Measurements from ENCODE around the gene FAT4. TPM values are rescaled to one million over a fixed set of nuclear protein-coding genes. Genes with fewer than 3 reads are reported as not detected.

The FAT4 gene
- total and polyA plus RNA-seq, 2 of the 8 experiments (the other 6 are each of a cell fraction or from before 2014, with no cell fraction given) = 1.3 to 5.3 TPM

DNA sequence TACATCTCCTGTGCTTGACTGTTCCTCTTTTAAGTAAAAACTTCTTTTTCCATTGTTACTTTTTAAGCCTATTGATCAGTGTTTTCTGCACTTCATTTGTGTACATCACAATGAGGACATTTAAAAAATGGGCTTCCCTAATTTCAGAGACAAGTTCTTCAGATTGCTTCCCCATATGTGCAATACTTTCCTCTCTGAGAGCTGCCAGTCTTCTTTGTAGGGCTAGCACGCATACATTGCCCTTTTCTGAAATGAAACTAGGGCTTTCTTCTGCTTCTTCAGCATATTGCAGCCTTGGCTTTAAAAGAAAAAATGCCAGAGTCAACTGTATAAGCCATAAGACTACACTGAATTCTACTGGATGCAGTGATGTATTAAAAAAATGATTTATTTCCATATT, 37.8 kb downstream of the FAT4 start:
- Histone ChIP-seq H3K9ac (replicated peaks in 1 of 4; ENCODE audit: extremely low read depth in 1 of 4, low read depth in 3 of 4, low read length in 3 of 4) (no peak overlapping the region), H3K4me2 (ENCODE audit: insufficient read depth in 1 of 2, low read depth in 2 of 2, low read length in 2 of 2) (no peak overlapping the region), H3K79me2 (ENCODE audit: control insufficient read depth in 1 of 2, insufficient read depth in 2 of 2, low read length in 2 of 2) (no peaks in the 10 kb centered on the region), H3K23me2 (ENCODE audit: low read depth, low read length) (no peaks in the 10 kb centered on the region), H2AFZ (ENCODE audit: low read length) (no peak overlapping the region), H4K8ac (ENCODE audit: extremely low read depth, insufficient read depth, low read length) (no peak overlapping the region), H3K9me3 (ENCODE audit: insufficient read depth in 2 of 2, low read depth in 1 of 2, low read length in 1 of 2) (no peaks in the 10 kb centered on the region), H2BK20ac (ENCODE audit: low read length) (no peak overlapping the region), H3K14ac (ENCODE audit: insufficient read length) (no peak overlapping the region), H3K4ac (replicated peaks; ENCODE audit: insufficient read length, low read depth, low read length) (no peak overlapping the region), H4K91ac (replicated peaks; ENCODE audit: insufficient read length, low read length) (no peak overlapping the region), H2AK5ac (ENCODE audit: low read depth, low read length) (no peak overlapping the region), H2BK15ac (ENCODE audit: low read length) (no peak overlapping the region), H3K79me1 (ENCODE audit: low read depth, low read length) (no peaks in the 10 kb centered on the region), H3K27ac (ENCODE audit: low read depth, low read length) (no peak overlapping the region), H3K4me3 (ENCODE audit: extremely low read depth in 1 of 4, insufficient read depth in 2 of 4, low read depth in 3 of 4, low read length in 4 of 4) (no peak overlapping the region), H3K18ac (ENCODE audit: extremely low read depth, low read length) (no peak overlapping the region), H3K27me3 (replicated peaks in 1 of 4; ENCODE audit: control insufficient read depth in 3 of 4, extremely low read depth in 1 of 4, insufficient read depth in 3 of 4, low read length in 3 of 4) (no peaks in the 10 kb centered on the region), H4K5ac (ENCODE audit: insufficient read length, low read depth, low read length) (peak overlapping the region; percentile 66), H2BK12ac (ENCODE audit: low read depth, low read length) (no peak overlapping the region), H3K56ac (replicated peaks; ENCODE audit: insufficient read length, low read depth, low read length) (no peak overlapping the region), H3K23ac (ENCODE audit: insufficient read length) (no peak overlapping the region), H3K36me3 (ENCODE audit: control insufficient read depth in 2 of 4, insufficient read depth in 4 of 4, low read length in 3 of 4) (no peaks in the 10 kb centered on the region), H3K4me1 (replicated peaks in 1 of 4; ENCODE audit: control insufficient read depth in 3 of 4, insufficient read depth in 4 of 4, low read length in 3 of 4) (peaks cover 0 to 9% (median 1%) of the 10 kb centered on the region in 4 experiments; a peak in 3 of 7 replicates), H4K20me1 (replicated peaks in 1 of 2; ENCODE audit: control insufficient read depth in 1 of 2, insufficient read depth in 2 of 2, low read length in 2 of 2) (no peaks in the 10 kb centered on the region), H2BK120ac (replicated peaks; ENCODE audit: low read depth, low read length) (no peak overlapping the region), H2BK5ac (ENCODE audit: low read depth, low read length) (no peak overlapping the region)
- ChIA-PET POLR2A (ENCODE audit: partially characterized antibody) (no interaction called here), CTCF (ENCODE audit: partially characterized antibody) (no interaction called here)
- 88% methylated on average over 1 of the region's 1 CpG; no CpG with 5 or more reads in 1 of the 2 experiments for WGBS, 2 experiments (ENCODE audit: extremely low coverage in 1 of 2, insufficient coverage in 1 of 2, insufficient read length in 1 of 2, insufficient replicate concordance in 2 of 2, low coverage in 1 of 2, low lambda C conversion rate in 2 of 2, missing lambda C conversion rate in 1 of 2)
- DNase-seq (ENCODE audit: low read depth in 1 of 2, low spot score in 2 of 2) = no peak
- no peak for FAIRE-seq
- no peak for TF ChIP-seq TCF12 (IDR thresholded peaks at IDR 0.05; ENCODE audit: low read depth, low read length)
- no peak for TF ChIP-seq EGR1 (IDR thresholded peaks at IDR 0.05; ENCODE audit: borderline replicate concordance, low read depth, low read length)
- TF ChIP-seq CHD1 (IDR thresholded peaks at IDR 0.05; ENCODE audit: low read depth, low read length) = no peak
- TF ChIP-seq KDM1A (IDR thresholded peaks at IDR 0.05; ENCODE audit: borderline replicate concordance, low read length) = no peak
- no peak for TF ChIP-seq POLR2A (IDR thresholded peaks at IDR 0.05; ENCODE audit: control extremely low read depth in 1 of 2, low read depth in 2 of 2, low read length in 2 of 2)
- TF ChIP-seq BRCA1 (IDR thresholded peaks at IDR 0.05; ENCODE audit: low read depth, low read length) = no peak
- no peak for TF ChIP-seq TAF1 (IDR thresholded peaks at IDR 0.05; ENCODE audit: low read depth, low read length)
- TF ChIP-seq EZH2 (IDR thresholded peaks at IDR 0.05; ENCODE audit: low read depth, low read length, severe bottlenecking) = no peak
- TF ChIP-seq SRF (IDR thresholded peaks at IDR 0.05; ENCODE audit: low read depth, low read length) = no peak
- TF ChIP-seq CREB1 (IDR thresholded peaks at IDR 0.05) = no peak
- TF ChIP-seq BACH1 (IDR thresholded peaks at IDR 0.05; ENCODE audit: low read length) = no peak
